GM23338 (cell line): ENCODE measurements around the gene KMT2C.
"Not testable (repeated sequence)": the region's sequence is repeated elsewhere in the genome, so short reads cannot be mapped to it uniquely, and the experiment has no call there.

Experiments used
- CTCF ChIP-seq, 2 experiments: fragments of 200-600 bp in 1 of 2; sonication (generic) in 1 of 2; conservative IDR thresholded peaks; 2 replicates each; pipeline versions ENCODE4 v1.5.1 to v1.6.1; 2016 to 2017; ENCODE audit warnings: antibody characterized with exemption in 2 of 2, low read depth in 2 of 2, mild to moderate bottlenecking in 2 of 2, moderate library complexity in 1 of 2
- EZH2 ChIP-seq: fragments of 200-600 bp; sonication (generic); IDR thresholded peaks from one replicate; pipeline ENCODE4 v1.8.0; 2017; ENCODE audit warnings: antibody characterized with exemption, mild to moderate bottlenecking, low read depth; ENCODE audit not compliant: unreplicated experiment
- EZH2phosphoT487 ChIP-seq: fragments of 200-600 bp; sonication (generic); IDR thresholded peaks from one replicate; pipeline ENCODE4 v1.8.1; 2018; ENCODE audit warnings: antibody characterized with exemption; ENCODE audit not compliant: unreplicated experiment
- POLR2AphosphoS5 ChIP-seq: IDR thresholded peaks from 2 replicates; pipeline ENCODE4 v1.6.1; 2016; ENCODE audit warnings: antibody characterized with exemption, low read depth
- ZNF114 ChIP-seq: fragments of 250-450 bp; sonication (Bioruptor Pico); IDR thresholded peaks from 2 replicates; pipeline ENCODE4 v1.5.0; 2020; ENCODE audit warnings: mild to moderate bottlenecking, moderate library complexity

- TF ChIP-seq CTCF (conservative IDR thresholded peaks at IDR 0.05; ENCODE audit: low read depth in 2 of 2); EZH2phosphoT487; POLR2AphosphoS5; EZH2; ZNF114 (CRISPR knock-in tag): not testable (repeated sequence)
These were observed 1.1 kb downstream of the KMT2C start for GRCh38 chr7:152434511-152435383.
